Activated CD4-positive, alpha-beta T cell treated with anti-CD3 and anti-CD28 coated beads, Interleukin-2, amount 50 U/mL, for 48 hours (primary cell): Measurements from ENCODE around the gene DNAH17.
A peak's percentile ranks its signal among the peaks of the same experiment; 100 is the strongest.
"Not testable (repeated sequence)": the region's sequence is repeated elsewhere in the genome, so short reads cannot be mapped to it uniquely, and the experiment has no call there.

Source experiments
- DNase-seq, 2 experiments: peaks; one replicate each; pipeline ENCODE4 v3.0.0-alpha.2; 2020

Gene DNAH17

GRCh38 chr17:78523934-78524655, 53.1 kb downstream of the DNAH17 start:
- DNase-seq: no peak

GRCh38 chr17:78522031-78522809, 55.0 kb downstream of the DNAH17 start:
- DNase-seq: no peak

DNA sequence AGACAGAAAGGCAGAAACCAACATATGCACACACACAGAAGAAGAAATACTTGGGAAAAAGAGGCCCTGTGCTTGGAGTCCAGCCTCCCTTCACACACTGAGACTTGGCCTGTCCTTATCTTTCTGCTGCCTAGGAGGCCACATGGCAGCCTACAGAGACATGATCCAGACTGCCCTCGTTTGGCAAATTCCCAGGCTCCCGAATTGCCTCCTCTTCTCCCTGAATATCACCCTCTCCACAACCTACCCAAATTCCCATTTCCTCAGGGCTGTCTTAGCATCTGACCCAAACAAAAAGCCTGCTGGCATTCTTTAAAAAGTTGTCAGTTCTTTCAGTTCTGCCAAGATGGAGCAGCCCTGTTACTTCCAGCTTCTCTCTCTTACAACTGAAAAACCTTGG, 59.8 kb downstream of the DNAH17 start:
- no peak for DNase-seq

DNA sequence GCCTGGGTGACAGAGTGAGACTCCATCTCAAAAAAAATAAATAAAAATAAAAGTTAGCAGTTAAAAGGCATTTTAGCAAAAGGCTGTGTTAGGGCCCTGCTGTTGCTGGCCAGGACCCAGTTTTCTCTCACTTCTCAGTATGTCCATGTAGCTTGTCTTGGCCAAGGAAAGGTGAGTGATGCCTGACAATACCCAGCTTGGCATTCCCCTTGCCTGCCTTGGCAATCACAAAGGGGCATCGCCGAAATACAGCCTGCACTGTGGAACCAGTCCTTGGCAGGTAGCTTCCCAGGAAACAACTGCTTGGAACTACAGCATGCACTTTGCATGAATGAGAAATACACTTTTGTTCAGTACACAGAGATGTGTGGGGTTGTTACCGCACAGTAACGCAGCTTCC, 61.7 kb downstream of the DNAH17 start:
- no peak for DNase-seq

DNA sequence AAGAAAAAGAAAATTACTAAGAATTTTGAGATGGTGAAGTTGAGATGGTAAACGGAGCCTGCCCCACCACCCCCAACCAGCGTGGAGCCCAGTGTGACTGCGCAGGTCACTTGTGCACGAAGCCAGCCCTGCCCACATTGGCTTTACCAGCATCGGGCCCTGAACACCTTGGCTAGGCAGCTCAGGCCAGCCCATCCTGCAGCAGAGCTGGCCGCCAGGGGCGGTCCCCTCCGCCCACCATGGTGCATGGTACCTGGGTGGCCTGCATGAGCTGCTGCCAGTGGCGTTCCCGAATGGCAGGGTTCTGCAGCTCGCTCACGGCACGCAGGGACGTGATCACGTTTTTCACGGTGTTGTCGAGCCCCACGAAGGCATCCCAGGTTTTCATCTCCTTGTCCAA, 62.7 kb downstream of the DNAH17 start:
- DNase-seq: no peak

GRCh38 chr17:78512976-78513375, 64.2 kb downstream of the DNAH17 start:
- no peak for DNase-seq

DNA sequence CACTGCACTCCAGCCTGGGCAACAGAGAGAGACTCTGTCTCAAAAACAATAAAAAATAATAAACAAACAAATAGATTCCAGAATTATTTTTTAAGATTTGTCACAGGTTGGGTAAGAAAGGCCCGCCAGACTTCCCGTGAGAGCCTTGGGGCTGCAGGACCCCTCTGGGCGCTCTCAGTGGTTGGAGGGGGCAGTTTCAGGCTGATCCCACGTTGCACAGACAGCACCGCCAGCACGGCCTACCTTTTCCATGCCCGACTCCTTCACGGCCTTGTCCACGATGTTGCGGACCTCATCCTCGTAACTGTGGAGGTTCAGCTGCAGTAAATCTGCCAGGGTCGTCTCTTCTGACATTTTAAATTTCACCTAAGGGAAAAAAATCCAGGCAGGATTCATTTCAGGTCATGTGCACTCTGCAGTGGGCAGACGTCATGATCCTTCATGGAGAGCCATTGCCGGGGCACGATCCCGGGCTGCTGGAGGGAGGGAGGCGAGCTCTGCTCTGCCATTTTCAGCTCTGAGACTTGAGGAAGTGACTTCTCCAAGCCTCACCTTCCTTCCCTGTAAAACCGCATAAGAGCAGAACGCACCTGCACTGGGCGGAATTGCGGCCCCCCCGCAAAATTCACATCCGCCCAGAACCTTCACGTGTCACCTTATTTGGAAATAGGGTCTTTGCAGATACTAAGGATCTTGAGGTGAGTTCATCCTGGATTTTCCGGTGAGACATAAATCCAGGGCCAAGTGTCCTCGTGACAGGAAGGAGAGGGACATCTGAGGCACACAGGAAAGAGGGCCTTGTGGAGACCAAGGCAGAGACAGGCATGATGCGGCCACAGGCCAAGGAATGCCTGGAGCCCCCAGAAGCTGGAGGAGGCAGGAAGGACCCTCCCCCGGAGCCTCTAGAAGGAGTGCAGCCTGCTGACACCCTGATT, 66.8 kb downstream of the DNAH17 start:
- DNase-seq: no peak

DNA sequence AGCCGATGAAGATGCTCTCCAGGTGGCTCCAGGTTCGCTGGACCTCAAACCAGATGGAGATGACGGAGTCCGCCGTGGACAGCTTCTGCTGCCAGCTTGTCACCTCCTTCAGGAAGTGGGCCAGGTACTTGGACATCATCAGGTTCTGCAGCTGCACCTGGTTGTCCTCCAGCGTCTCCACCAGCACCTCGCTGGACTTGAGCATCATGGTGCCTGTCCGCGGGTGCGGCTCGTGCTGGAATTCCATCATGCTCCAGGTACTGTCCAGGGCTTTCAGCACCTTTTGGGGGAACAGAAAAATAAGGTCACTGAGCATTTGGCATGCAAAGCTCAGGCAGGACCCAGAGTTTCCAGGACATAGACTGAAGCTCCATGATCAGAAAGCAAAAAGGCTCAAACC, 69.7 kb downstream of the DNAH17 start:
- no peak for DNase-seq

DNA sequence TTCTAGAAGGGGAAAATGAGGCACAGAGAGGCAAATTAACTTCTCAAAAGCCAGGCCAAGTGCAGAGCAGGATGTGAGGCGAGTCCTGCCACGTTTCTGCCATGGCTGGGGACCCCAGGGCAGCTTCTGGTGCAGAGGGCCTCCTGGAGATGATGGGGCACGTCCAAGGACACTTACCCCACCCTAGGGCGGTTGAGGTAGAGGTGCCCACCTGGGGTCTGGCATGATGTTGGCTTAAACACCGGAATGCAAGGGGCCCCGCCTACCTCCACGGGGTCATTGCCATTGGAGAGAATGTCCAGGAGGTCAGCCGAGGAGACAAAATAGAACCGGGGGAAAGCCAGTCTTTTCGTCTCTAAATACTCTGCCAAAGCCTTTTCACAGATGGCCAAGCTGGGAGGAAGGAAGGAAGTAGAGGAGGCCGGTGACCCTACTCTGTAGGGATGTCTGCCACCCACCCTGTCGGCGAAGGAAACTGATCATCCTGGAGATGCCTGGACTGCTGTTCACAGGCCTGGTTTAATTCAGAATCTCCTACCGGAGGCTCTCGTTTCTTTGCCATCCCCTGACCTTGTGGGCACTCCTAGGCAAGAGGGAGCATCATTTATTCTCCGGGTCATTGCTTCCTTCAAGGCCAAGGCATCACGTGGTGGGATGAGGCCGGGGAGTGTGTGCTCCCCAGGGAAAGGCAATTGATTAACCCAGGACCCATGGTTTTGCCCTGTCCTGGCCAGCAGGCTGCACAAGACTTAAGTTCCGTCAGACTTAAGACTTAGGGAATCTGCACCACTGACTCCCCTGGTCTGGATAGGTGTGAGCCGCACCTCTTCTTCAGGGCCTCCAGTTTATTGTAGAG, 70.5 kb downstream of the DNAH17 start:
- DNase-seq: no peak

DNA sequence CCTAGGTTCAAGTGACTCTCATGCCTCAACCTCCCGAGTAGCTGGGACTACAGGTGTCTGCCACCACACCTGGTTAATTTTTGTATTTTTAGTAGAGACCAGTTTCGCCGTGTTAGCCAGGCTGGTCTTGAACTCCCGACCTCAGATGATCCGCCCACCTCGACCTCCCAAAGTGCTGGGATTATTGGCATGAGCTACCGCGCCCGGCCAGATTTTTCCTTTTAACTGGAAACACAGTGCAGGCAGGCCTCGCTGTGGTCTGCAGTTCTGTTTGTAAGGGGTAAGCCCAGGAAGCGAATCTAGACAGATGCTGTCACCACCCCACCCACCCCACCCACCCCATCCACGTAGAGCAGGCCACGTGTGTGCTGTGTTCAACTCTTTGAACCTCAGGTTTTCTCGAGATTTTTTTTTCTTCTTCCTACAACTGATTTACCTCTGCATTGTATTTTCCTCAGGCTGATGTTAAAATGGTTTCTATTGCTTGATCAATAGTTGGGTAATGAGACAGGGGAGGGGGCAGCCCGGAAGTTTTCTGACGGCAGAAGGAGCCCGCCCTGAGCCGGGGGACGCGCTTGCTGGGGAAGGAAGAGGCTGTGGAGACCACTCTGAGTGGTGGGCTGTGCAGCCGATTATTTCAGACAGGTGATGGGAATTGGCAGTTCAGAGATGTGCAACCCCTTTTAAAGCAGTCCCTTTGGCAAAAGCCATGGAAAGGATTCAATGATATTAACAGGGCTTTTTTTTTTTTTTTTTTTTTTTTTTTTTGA, 72.9 kb downstream of the DNAH17 start:
- DNase-seq: no peak

- not testable (repeated sequence) for DNase-seq
Observed at GRCh38 chr17:78503388-78503787, 73.8 kb downstream of the DNAH17 start.

- no peak for DNase-seq
Observed at GRCh38 chr17:78502611-78503148, 74.5 kb downstream of the DNAH17 start.

GRCh38 chr17:78501241-78502036, 75.8 kb downstream of the DNAH17 start:
- DNase-seq: no peak

DNA sequence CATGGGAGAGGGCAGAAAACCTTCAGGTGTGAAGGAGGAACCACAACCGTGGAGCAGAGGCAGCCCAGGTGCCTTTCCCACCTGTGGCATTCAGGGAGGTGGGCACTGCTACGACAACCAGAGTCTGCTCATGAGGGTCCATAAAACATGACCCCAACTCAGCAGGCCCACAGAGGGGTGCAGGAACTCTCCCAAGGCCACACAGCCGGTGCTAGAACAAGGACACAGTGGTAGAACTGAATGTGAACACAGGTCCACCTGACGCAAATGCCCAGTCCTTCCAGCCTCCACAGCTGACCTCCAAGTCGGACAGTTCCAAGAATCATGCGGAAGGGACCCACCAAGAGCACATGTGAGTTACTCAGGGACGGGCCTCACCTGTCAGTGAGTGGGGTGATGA, 76.4 kb downstream of the DNAH17 start:
- DNase-seq: no peak

- DNase-seq: no peak
Observed at GRCh38 chr17:78499715-78500540, 77.3 kb downstream of the DNAH17 start.

DNA sequence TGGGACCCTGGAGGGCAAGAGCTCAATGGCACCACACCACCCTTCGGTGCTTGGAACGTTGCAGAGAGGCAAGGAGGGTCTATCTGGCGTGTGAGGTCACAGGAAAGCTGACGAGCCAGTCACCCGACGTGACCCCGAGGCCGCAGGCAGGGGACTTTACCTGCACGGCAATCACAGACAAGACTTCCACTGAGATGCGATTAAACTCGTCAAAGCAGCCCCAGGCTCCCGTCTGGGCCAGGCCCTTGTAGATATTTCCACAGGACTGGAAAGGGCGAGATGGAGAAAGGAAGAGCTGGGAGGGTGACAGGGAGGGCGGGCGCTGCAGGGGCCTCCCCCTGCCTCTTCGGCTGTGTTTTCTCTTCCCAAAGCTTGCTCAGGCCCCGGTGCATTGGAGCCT, 78.3 kb downstream of the DNAH17 start:
- no peak for DNase-seq

DNA sequence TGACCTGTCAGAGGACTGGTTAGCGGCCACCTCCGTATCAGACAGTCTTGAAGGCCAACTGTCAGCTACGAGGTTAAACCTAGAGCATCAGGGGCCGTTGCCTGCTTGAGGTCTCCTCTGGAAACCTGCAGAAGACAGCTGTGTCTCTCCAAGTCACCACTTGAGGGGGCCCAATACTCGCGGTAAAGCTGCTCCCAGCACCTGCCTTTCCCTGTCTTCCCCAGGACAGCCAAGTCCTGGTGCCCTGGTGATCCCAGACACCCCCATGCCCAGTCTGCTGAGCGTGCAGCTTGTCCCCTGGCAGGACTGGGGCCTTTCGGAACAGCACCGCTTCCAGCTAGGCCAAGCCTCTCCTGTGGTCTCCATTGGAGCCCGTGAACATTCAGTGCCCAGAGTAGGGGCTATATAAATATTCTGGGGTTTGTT, 80.1 kb downstream of the DNAH17 start:
- DNase-seq: peak; percentile 54 to 68

DNA sequence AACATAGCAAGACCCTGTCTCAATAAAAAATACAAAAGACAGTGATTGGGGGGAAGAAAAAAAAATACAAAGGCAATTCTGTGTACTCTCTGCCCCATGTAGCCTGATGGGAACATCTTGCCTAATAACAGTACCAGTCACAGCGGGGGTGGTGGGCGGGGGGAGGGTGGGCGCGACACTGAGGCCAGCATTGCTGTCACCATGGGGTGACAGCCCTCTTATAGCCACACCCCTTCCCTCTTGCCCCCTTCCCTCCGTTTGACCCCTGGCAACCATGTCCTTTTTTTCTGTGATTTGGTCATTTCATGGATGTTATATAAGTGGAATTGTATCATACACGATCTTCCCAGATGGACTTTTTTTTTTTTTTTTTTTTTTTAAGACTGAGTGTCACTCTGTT, 80.9 kb downstream of the DNAH17 start:
- no peak for DNase-seq

- no peak for DNase-seq
Observed at GRCh38 chr17:78495634-78496033, 81.6 kb downstream of the DNAH17 start.
